Rectal smooth muscle tissue (tissue), 1 donor: ENCODE data around the gene CHD6.

ENCODE experiments used
- H3K27ac ChIP-seq: one replicate; pipeline ENCODE4 v1.7.0; 2013; ENCODE audit warnings: low read depth, low read length, inconsistent platforms
- H3K27me3 ChIP-seq: one replicate; pipeline ENCODE4 v1.7.0; 2013; ENCODE audit warnings: low read length; ENCODE audit not compliant: control insufficient read depth, insufficient read depth
- H3K36me3 ChIP-seq: one replicate; pipeline ENCODE4 v1.7.0; 2013; ENCODE audit warnings: low read length; ENCODE audit not compliant: control insufficient read depth, insufficient read depth
- H3K4me1 ChIP-seq: one replicate; pipeline ENCODE4 v1.7.0; 2013; ENCODE audit warnings: low read length; ENCODE audit not compliant: control insufficient read depth, insufficient read depth
- H3K4me3 ChIP-seq: one replicate; pipeline ENCODE4 v1.7.0; 2013; ENCODE audit warnings: low read length
- H3K9ac ChIP-seq: one replicate; pipeline ENCODE4 v1.7.0; 2013; ENCODE audit warnings: low read length

The CHD6 gene

GRCh38 chr20:41617902-41618806, at the start of gene CHD6:
Gene CHD6 (minus strand): TSS chr20:41618377. CDS start chr20:41551337, 67,040 bp downstream.
- Histone ChIP-seq H3K27me3 (no peaks in the 10 kb centered on the region), H3K4me3 (peak within 1 kb of the TSS; percentile 79), H3K9ac (peak within 1 kb of the TSS; percentile 27), H3K27ac (peak within 1 kb of the TSS; percentile 80), H3K36me3 (no peaks in the 10 kb centered on the region), H3K4me1 (peaks cover 11% of the 10 kb centered on the region)

- no peak overlapping the region for H3K4me3 ChIP-seq
Observed at GRCh38 chr20:41664584-41664983, 46.4 kb upstream of the CHD6 start.

GRCh38 chr20:41657655-41658054, 39.5 kb upstream of the CHD6 start:
- Histone ChIP-seq H3K27ac (no peak overlapping the region), H3K9ac (no peak overlapping the region), H3K36me3 (no peaks in the 10 kb centered on the region), H3K4me1 (no peaks in the 10 kb centered on the region), H3K4me3 (no peak overlapping the region), H3K27me3 (no peaks in the 10 kb centered on the region)

More at GRCh38 chr20:41664584-41664983, 46.4 kb upstream of the CHD6 start:
- H3K36me3 ChIP-seq, result no peaks in the 10 kb centered on the region
- H3K9ac ChIP-seq, result no peak overlapping the region
- H3K27me3 ChIP-seq, result no peaks in the 10 kb centered on the region
- no peak overlapping the region for H3K27ac ChIP-seq
- H3K4me1 ChIP-seq, result no peaks in the 10 kb centered on the region

- H3K27ac ChIP-seq, result no peak overlapping the region
- no peak overlapping the region for H3K4me3 ChIP-seq
- H3K36me3 ChIP-seq, result no peaks in the 10 kb centered on the region
- no peak overlapping the region for H3K9ac ChIP-seq
- H3K4me1 ChIP-seq, result no peaks in the 10 kb centered on the region
- no peaks in the 10 kb centered on the region for H3K27me3 ChIP-seq
Observed at GRCh38 chr20:41655962-41656618, 37.9 kb upstream of the CHD6 start.

- Histone ChIP-seq H3K4me3 (no peak overlapping the region), H3K27me3 (no peaks in the 10 kb centered on the region), H3K27ac (no peak overlapping the region), H3K36me3 (no peaks in the 10 kb centered on the region), H3K9ac (no peak overlapping the region), H3K4me1 (no peaks in the 10 kb centered on the region)
Observed at GRCh38 chr20:41654884-41655283, 36.7 kb upstream of the CHD6 start.

GRCh38 chr20:41654292-41654691, 36.1 kb upstream of the CHD6 start:
- Histone ChIP-seq H3K9ac (no peak overlapping the region), H3K27ac (no peak overlapping the region), H3K36me3 (no peaks in the 10 kb centered on the region), H3K27me3 (no peaks in the 10 kb centered on the region), H3K4me3 (no peak overlapping the region), H3K4me1 (no peaks in the 10 kb centered on the region)

- no peaks in the 10 kb centered on the region for H3K27me3 ChIP-seq
- H3K4me3 ChIP-seq, result no peak overlapping the region
- H3K4me1 ChIP-seq, result no peaks in the 10 kb centered on the region
- H3K9ac ChIP-seq, result no peak overlapping the region
- no peak overlapping the region for H3K27ac ChIP-seq
- no peaks in the 10 kb centered on the region for H3K36me3 ChIP-seq
Observed at GRCh38 chr20:41650231-41650948, 32.2 kb upstream of the CHD6 start.

- Histone ChIP-seq H3K27ac (no peak overlapping the region), H3K4me1 (no peaks in the 10 kb centered on the region), H3K36me3 (no peaks in the 10 kb centered on the region), H3K9ac (no peak overlapping the region), H3K4me3 (no peak overlapping the region), H3K27me3 (no peaks in the 10 kb centered on the region)
Observed at GRCh38 chr20:41649489-41649888, 31.3 kb upstream of the CHD6 start.

- Histone ChIP-seq H3K27me3 (no peaks in the 10 kb centered on the region), H3K4me1 (no peaks in the 10 kb centered on the region), H3K27ac (no peak overlapping the region), H3K4me3 (no peak overlapping the region), H3K9ac (no peak overlapping the region), H3K36me3 (no peaks in the 10 kb centered on the region)
Observed at GRCh38 chr20:41645372-41645771, 27.2 kb upstream of the CHD6 start.

- Histone ChIP-seq H3K36me3 (no peaks in the 10 kb centered on the region), H3K27ac (no peak overlapping the region)
Observed at GRCh38 chr20:41643504-41643938, 25.3 kb upstream of the CHD6 start.

GRCh38 chr20:41639630-41640029, 21.5 kb upstream of the CHD6 start:
- no peaks in the 10 kb centered on the region for H3K4me1 ChIP-seq
- no peak overlapping the region for H3K27ac ChIP-seq
- H3K36me3 ChIP-seq, result no peaks in the 10 kb centered on the region
- H3K4me3 ChIP-seq, result no peak overlapping the region
- H3K27me3 ChIP-seq, result no peaks in the 10 kb centered on the region
- no peak overlapping the region for H3K9ac ChIP-seq

More at GRCh38 chr20:41643504-41643938, 25.3 kb upstream of the CHD6 start:
- Histone ChIP-seq H3K9ac (no peak overlapping the region), H3K27me3 (no peaks in the 10 kb centered on the region), H3K4me3 (no peak overlapping the region), H3K4me1 (no peaks in the 10 kb centered on the region)

GRCh38 chr20:41638456-41638855, 20.3 kb upstream of the CHD6 start:
- no peak overlapping the region for H3K4me3 ChIP-seq
- no peaks in the 10 kb centered on the region for H3K27me3 ChIP-seq
- no peaks in the 10 kb centered on the region for H3K4me1 ChIP-seq
- no peaks in the 10 kb centered on the region for H3K36me3 ChIP-seq
- no peak overlapping the region for H3K27ac ChIP-seq
- H3K9ac ChIP-seq, result no peak overlapping the region
